A549 (cell line): ENCODE data around the gene RARG. TPM values are rescaled to one million over a fixed set of nuclear protein-coding genes. Genes with fewer than 3 reads are reported as not detected.

ENCODE experiments used
- ATAC-seq, 2 experiments: fragments of 200-7000 bp in 1 of 2; fragments of >200 bp in 1 of 2; cut with Nextera tagmentation in 1 of 2; cut with Tn5 transposase in 1 of 2; 3 replicates each; pipeline versions ENCODE4 v1.8.0 to v1.9.1; 2018 to 2020; ENCODE audit warnings: mild to moderate bottlenecking in 1 of 2, moderate library complexity in 1 of 2
- CTCF ChIA-PET: fragments of 300-600 bp; sonication (Branson Sonifier 250); formaldehyde crosslinking; extraction: SDS; loops from one replicate; lab custom pipeline; 2021; ENCODE audit warnings: antibody characterized with exemption, inconsistent platforms; lab: Yijun Ruan, JAX
- POLR2A ChIA-PET: fragments of 350-600 bp; formaldehyde crosslinking; extraction: SDS; loops from one replicate; lab custom pipeline; 2021; ENCODE audit warnings: antibody characterized with exemption, inconsistent platforms; lab: Yijun Ruan, JAX
- DNase-seq, 2 experiments: peaks; one replicate each; pipeline versions ENCODE4 v3.0.0 to v3.0.0-alpha.2; 2011 to 2016; ENCODE audit warnings: low read depth in 1 of 2, low spot score in 1 of 2
- FAIRE-seq: peaks from 2 replicates; lab custom pipeline; 2011; peaks lifted over from hg19 to GRCh38; lab: Jason Lieb, UNC
- H3K27ac ChIP-seq, 2 experiments: fragments of >200 bp; sonication (Bioruptor Twin); formaldehyde crosslinking; 3 replicates each; pipeline ENCODE4 v1.5.1; 2016 to 2017
- H3K4me1 ChIP-seq: fragments of >200 bp; sonication (Bioruptor Twin); formaldehyde crosslinking; 3 replicates; pipeline ENCODE4 v1.6.1; 2016
- H3K4me2 ChIP-seq: fragments of >200 bp; sonication (Bioruptor Twin); formaldehyde crosslinking; 3 replicates; pipeline ENCODE4 v1.6.1; 2016
- H3K4me3 ChIP-seq: fragments of >200 bp; sonication (Bioruptor Twin); formaldehyde crosslinking; 3 replicates; pipeline ENCODE4 v1.5.1; 2016
- H3K9me3 ChIP-seq: fragments of >200 bp; sonication (Bioruptor Twin); formaldehyde crosslinking; 3 replicates; pipeline ENCODE4 v1.6.1; 2016
- ATOH8 ChIP-seq: fragments of 250-450 bp; sonication (Bioruptor Pico); IDR thresholded peaks from 2 replicates; pipeline ENCODE4 v1.5.0; 2020; ENCODE audit warnings: low read depth, mild to moderate bottlenecking, moderate library complexity
- CBX8 ChIP-seq: fragments of 200-600 bp; sonication (generic); IDR thresholded peaks from 2 replicates; pipeline ENCODE4 v1.6.1; 2016
- CEBPB ChIP-seq, 2 experiments: fragments of >200 bp in 1 of 2; sonication (Bioruptor Twin) in 1 of 2; formaldehyde crosslinking in 1 of 2; IDR thresholded peaks; 2 replicates each; pipeline ENCODE4 v1.6.1; 2012 to 2016
- EHMT2 ChIP-seq: fragments of 200-600 bp; sonication (generic); IDR thresholded peaks from 2 replicates; pipeline ENCODE4 v1.6.1; 2016; ENCODE audit warnings: antibody characterized with exemption, low read depth, mild to moderate bottlenecking, moderate library complexity
- ESRRA ChIP-seq: fragments of 150-350 bp; IDR thresholded peaks from 2 replicates; pipeline ENCODE4 v1.6.1; 2014; ENCODE audit warnings: mild to moderate bottlenecking, low read length, borderline replicate concordance
- GATA3 ChIP-seq: IDR thresholded peaks from 2 replicates; pipeline ENCODE4 v1.6.1; 2012; ENCODE audit warnings: borderline replicate concordance
- HDAC2 ChIP-seq: fragments of 200-600 bp; sonication (generic); IDR thresholded peaks from 2 replicates; pipeline ENCODE4 v1.6.1; 2016
- HES2 ChIP-seq: fragments of >200 bp; sonication (Bioruptor Twin); formaldehyde crosslinking; IDR thresholded peaks from 2 replicates; pipeline ENCODE4 v1.6.1; 2016
- JUN ChIP-seq, 2 experiments: fragments of >200 bp; sonication (Bioruptor Twin); formaldehyde crosslinking; IDR thresholded peaks; 2 replicates in 1 of 2; 3 replicates in 1 of 2; pipeline ENCODE4 v1.6.1; 2016 to 2017
- KDM5A ChIP-seq: fragments of 200-600 bp; sonication (generic); IDR thresholded peaks from 2 replicates; pipeline ENCODE4 v1.6.1; 2016; ENCODE audit warnings: antibody characterized with exemption, mild to moderate bottlenecking
- MAZ ChIP-seq: fragments of 150-350 bp; IDR thresholded peaks from 2 replicates; pipeline ENCODE4 v1.6.1; 2014; ENCODE audit warnings: antibody characterized with exemption, low read depth, low read length, borderline replicate concordance
- MYC ChIP-seq: IDR thresholded peaks from 2 replicates; pipeline ENCODE4 v1.6.1; 2012; ENCODE audit warnings: mild to moderate bottlenecking, inconsistent platforms, low read length, improper control_type of control experiment, borderline replicate concordance
- NFE2L2 ChIP-seq: fragments of 150-350 bp; conservative IDR thresholded peaks from 2 replicates; pipeline ENCODE4 v1.6.1; 2014; ENCODE audit warnings: low read length
- NPAS2 ChIP-seq: fragments of 250-450 bp; sonication (Bioruptor Pico); IDR thresholded peaks from 2 replicates; pipeline ENCODE4 v1.8.0; 2022; ENCODE audit warnings: mild to moderate bottlenecking, moderate library complexity, borderline replicate concordance
- NR3C1 ChIP-seq: fragments of >200 bp; sonication (Bioruptor Twin); formaldehyde crosslinking; IDR thresholded peaks from 3 replicates; pipeline ENCODE4 v1.6.1; 2017
- PHF8 ChIP-seq: fragments of 200-600 bp; sonication (generic); IDR thresholded peaks from 2 replicates; pipeline ENCODE4 v1.6.1; 2016; ENCODE audit warnings: low read depth, mild to moderate bottlenecking, antibody characterized with exemption, moderate library complexity, borderline replicate concordance
- POLR2A ChIP-seq: IDR thresholded peaks from 2 replicates; pipeline ENCODE4 v1.6.1; 2012; ENCODE audit warnings: mild to moderate bottlenecking, low read length
- POLR2AphosphoS2 ChIP-seq: conservative IDR thresholded peaks from 2 replicates; pipeline ENCODE4 v1.6.1; 2012; ENCODE audit warnings: low read length, improper control_type of control experiment, inconsistent platforms
- RAD21 ChIP-seq, 2 experiments: fragments of >200 bp in 1 of 2; sonication (Bioruptor Twin) in 1 of 2; formaldehyde crosslinking in 1 of 2; IDR thresholded peaks in 1 of 2; conservative IDR thresholded peaks in 1 of 2; 2 replicates in 1 of 2; 3 replicates in 1 of 2; pipeline ENCODE4 v1.6.1; 2012 to 2018; ENCODE audit warnings: inconsistent platforms in 1 of 2
- RARB ChIP-seq: fragments of 250-450 bp; sonication (Bioruptor Pico); IDR thresholded peaks from 2 replicates; pipeline ENCODE4 v1.8.0; 2021; ENCODE audit warnings: mild to moderate bottlenecking, moderate library complexity
- SMC3 ChIP-seq: fragments of >200 bp; sonication (Bioruptor Twin); formaldehyde crosslinking; IDR thresholded peaks from 3 replicates; pipeline ENCODE4 v1.6.1; 2018; ENCODE audit warnings: inconsistent platforms
- ZFP36 ChIP-seq: fragments of 450-650 bp; IDR thresholded peaks from 2 replicates; pipeline ENCODE4 v1.6.1; 2014; ENCODE audit warnings: borderline replicate concordance; ENCODE audit not compliant: partially characterized antibody
- ZNF302 ChIP-seq: fragments of 250-450 bp; sonication (Bioruptor Pico); IDR thresholded peaks from 2 replicates; pipeline ENCODE4 v1.9.0; 2021; ENCODE audit warnings: inconsistent platforms, mild to moderate bottlenecking, moderate library complexity
- WGBS: methylation state at CpG from one replicate; pipeline ENCODE4 v1.1.6; 2017; ENCODE audit errors: missing lambda C conversion rate; 5-methylcytosine and 5-hydroxymethylcytosine counted together
- polyA plus RNA-seq, 4 experiments: library from polyadenylated mRNA; depleted of rRNA in 3 of 4; stranded (reverse); fragments of >200 nt; fragmentation: RNase III in 1 of 4; extraction: RNeasy Plus Mini Kit Qiagen cat#74134 plus additional on column Dnase treatment in 1 of 4; gene quantifications; 2 replicates in 3 of 4; 3 replicates in 1 of 4; pipeline ENCODE4 v1.2.3, GENCODE V29; 2011 to 2017
- TF ChIP-seq, protein P1 (sequence below): fragments of 200-600 bp; sonication (generic); IDR thresholded peaks from 2 replicates; pipeline ENCODE4 v1.6.1; 2016; ENCODE audit warnings: antibody characterized with exemption, mild to moderate bottlenecking, moderate library complexity
- TF ChIP-seq, protein P2 (sequence below): fragments of 150-350 bp; IDR thresholded peaks from 2 replicates; pipeline ENCODE4 v1.6.1; 2014; ENCODE audit warnings: low read depth, mild to moderate bottlenecking, low read length
- TF ChIP-seq, protein P3 (sequence below): IDR thresholded peaks from 2 replicates; pipeline ENCODE4 v1.6.1; 2012
- TF ChIP-seq, protein P4 (sequence below): IDR thresholded peaks from 2 replicates; pipeline ENCODE4 v1.6.1; 2012

RARG gene
- polyA plus RNA-seq, 2 of the 4 experiments (the other 2 are of a cell fraction) = 15.6 to 17.2 TPM

DNA sequence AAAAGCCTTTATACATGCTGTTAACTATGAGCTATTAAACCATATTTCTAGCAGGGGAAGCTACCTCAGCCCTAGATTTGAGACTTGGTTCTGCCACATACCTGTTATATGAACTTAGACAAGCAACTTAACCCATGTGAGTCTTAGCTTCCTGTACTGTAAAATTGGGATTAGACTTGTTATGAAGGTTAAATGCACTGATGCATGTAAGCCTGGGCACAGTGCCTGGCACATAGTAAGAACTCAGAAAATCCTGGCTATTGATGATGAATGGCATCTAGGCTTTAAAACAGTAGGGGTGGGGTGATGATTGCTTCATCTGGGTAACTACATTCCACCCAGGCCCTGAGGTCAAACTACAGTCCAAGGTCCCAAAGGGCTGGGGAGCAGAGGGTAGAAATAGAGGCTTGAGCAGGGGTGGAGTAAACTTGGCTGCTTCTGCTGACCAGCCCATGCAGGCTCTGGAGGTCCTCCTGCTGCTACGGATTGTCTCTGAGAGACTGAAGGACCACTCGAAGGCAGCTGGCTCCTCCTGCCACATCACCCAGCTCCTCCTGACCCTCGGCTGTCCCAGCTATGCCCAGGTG is 47.4 kb upstream of the RARG start:
- CTCF ChIA-PET = interaction anchor here (1.0 to 28.2 kb wide), 10 partner anchors 9 to 219 kb away, joined by 3 to 1046 read pairs (median 8); partner anchors contain the start of genes AAAS, ESPL1, ITGB7 and PFDN5

GRCh38 chr12:53277981-53278380 is 46.0 kb upstream of the RARG start:
- ChIA-PET CTCF (interaction anchor here (0.6 to 28.2 kb wide), 12 partner anchors 8 to 212 kb away, joined by 3 to 1046 read pairs (median 6); partner anchors contain the start of genes AAAS, ESPL1 and ITGB7), POLR2A (interaction anchor here (0.8 to 1.2 kb wide), 2 partner anchors 10 to 57 kb away, joined by 3 read pairs; no protein-coding TSS in a partner anchor)
- ATAC-seq = no peak

More for the DNA sequence above, 47.4 kb upstream of the RARG start:
- POLR2A ChIA-PET = no interaction called here
- DNase-seq = no peak
- H3K9me3 ChIP-seq = no peaks in the 10 kb centered on the region
- no peak overlapping the region for H3K4me3 ChIP-seq
- H3K4me2 ChIP-seq = no peak overlapping the region
- no peak; a peak in 1 of 6 replicates for ATAC-seq
- H3K27ac ChIP-seq = no peak overlapping the region
- WGBS = 65% methylated on average over 3 of the region's 3 CpGs
- TF ChIP-seq RAD21 (conservative IDR thresholded peaks at IDR 0.05 in 1 of 2, IDR thresholded peaks at IDR 0.05 in 1 of 2) (no peak), POLR2AphosphoS2 (no peak), NR3C1 (no peak), EHMT2 (no peak), ZNF302 (CRISPR knock-in tag) (no peak), HES2 (no peak), CBX8 (no peak), KDM5A (no peak), NPAS2 (CRISPR knock-in tag) (no peak), CEBPB (IDR thresholded peaks at IDR 0.05) (no peak), JUN (IDR thresholded peaks at IDR 0.05) (no peak), PHF8 (no peak), MAZ (no peak), SMC3 (no peak), POLR2A (no peak)
- no peaks in the 10 kb centered on the region for H3K4me1 ChIP-seq
- no peak for FAIRE-seq

GRCh38 chr12:53276511-53276910 is 44.5 kb upstream of the RARG start:
- H3K4me1 ChIP-seq = no peaks in the 10 kb centered on the region
- POLR2A ChIA-PET = no interaction called here
- no peak overlapping the region for H3K27ac ChIP-seq
- H3K4me3 ChIP-seq = no peak overlapping the region
- FAIRE-seq = no peak
- H3K9me3 ChIP-seq = no peaks in the 10 kb centered on the region
- CTCF ChIA-PET = interaction anchor here (1.5 to 28.2 kb wide), 3 partner anchors 13 to 66 kb away, joined by 4 to 1046 read pairs (median 78); partner anchors contain the start of genes AAAS and ITGB7
- ATAC-seq = no peak; a peak in 1 of 6 replicates
- no peak for DNase-seq
- 98% methylated on average over 7 of the region's 11 CpGs for WGBS
- H3K4me2 ChIP-seq = no peak overlapping the region
- TF ChIP-seq MYC (no peak), HDAC2 (no peak), ATOH8 (CRISPR knock-in tag) (no peak), ZFP36 (no peak), GATA3 (no peak)
- TF ChIP-seq, protein P1, sequence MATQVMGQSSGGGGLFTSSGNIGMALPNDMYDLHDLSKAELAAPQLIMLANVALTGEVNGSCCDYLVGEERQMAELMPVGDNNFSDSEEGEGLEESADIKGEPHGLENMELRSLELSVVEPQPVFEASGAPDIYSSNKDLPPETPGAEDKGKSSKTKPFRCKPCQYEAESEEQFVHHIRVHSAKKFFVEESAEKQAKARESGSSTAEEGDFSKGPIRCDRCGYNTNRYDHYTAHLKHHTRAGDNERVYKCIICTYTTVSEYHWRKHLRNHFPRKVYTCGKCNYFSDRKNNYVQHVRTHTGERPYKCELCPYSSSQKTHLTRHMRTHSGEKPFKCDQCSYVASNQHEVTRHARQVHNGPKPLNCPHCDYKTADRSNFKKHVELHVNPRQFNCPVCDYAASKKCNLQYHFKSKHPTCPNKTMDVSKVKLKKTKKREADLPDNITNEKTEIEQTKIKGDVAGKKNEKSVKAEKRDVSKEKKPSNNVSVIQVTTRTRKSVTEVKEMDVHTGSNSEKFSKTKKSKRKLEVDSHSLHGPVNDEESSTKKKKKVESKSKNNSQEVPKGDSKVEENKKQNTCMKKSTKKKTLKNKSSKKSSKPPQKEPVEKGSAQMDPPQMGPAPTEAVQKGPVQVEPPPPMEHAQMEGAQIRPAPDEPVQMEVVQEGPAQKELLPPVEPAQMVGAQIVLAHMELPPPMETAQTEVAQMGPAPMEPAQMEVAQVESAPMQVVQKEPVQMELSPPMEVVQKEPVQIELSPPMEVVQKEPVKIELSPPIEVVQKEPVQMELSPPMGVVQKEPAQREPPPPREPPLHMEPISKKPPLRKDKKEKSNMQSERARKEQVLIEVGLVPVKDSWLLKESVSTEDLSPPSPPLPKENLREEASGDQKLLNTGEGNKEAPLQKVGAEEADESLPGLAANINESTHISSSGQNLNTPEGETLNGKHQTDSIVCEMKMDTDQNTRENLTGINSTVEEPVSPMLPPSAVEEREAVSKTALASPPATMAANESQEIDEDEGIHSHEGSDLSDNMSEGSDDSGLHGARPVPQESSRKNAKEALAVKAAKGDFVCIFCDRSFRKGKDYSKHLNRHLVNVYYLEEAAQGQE = no peak

More at GRCh38 chr12:53277981-53278380, 46.0 kb upstream of the RARG start:
- FAIRE-seq (no peak), DNase-seq (no peak)
- 94% methylated on average over 9 of the region's 9 CpGs for WGBS
- TF ChIP-seq, protein P2, sequence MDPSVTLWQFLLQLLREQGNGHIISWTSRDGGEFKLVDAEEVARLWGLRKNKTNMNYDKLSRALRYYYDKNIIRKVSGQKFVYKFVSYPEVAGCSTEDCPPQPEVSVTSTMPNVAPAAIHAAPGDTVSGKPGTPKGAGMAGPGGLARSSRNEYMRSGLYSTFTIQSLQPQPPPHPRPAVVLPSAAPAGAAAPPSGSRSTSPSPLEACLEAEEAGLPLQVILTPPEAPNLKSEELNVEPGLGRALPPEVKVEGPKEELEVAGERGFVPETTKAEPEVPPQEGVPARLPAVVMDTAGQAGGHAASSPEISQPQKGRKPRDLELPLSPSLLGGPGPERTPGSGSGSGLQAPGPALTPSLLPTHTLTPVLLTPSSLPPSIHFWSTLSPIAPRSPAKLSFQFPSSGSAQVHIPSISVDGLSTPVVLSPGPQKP = no peak
- TF ChIP-seq, protein P3, sequence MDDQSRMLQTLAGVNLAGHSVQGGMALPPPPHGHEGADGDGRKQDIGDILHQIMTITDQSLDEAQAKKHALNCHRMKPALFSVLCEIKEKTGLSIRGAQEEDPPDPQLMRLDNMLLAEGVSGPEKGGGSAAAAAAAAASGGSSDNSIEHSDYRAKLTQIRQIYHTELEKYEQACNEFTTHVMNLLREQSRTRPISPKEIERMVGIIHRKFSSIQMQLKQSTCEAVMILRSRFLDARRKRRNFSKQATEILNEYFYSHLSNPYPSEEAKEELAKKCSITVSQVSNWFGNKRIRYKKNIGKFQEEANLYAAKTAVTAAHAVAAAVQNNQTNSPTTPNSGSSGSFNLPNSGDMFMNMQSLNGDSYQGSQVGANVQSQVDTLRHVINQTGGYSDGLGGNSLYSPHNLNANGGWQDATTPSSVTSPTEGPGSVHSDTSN = no peak
- TF ChIP-seq, protein P4, sequence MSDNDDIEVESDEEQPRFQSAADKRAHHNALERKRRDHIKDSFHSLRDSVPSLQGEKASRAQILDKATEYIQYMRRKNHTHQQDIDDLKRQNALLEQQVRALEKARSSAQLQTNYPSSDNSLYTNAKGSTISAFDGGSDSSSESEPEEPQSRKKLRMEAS = no peak
- TF ChIP-seq NFE2L2 (no peak), ESRRA (no peak), RARB (no peak), GATA3 (no peak)
- Histone ChIP-seq H3K4me3 (no peak overlapping the region), H3K4me2 (no peak overlapping the region), H3K9me3 (no peaks in the 10 kb centered on the region), H3K4me1 (no peaks in the 10 kb centered on the region), H3K27ac (no peak overlapping the region)
